HG03103 (cell line): ENCODE results near the gene RARB.

Experiments used
- ATAC-seq: cut with Tn5 transposase; IDR thresholded peaks from one replicate; pipeline ENCODE4 v1.9.1; 2021; ENCODE audit warnings: low read depth; ENCODE audit not compliant: unreplicated experiment

RARB gene

DNA sequence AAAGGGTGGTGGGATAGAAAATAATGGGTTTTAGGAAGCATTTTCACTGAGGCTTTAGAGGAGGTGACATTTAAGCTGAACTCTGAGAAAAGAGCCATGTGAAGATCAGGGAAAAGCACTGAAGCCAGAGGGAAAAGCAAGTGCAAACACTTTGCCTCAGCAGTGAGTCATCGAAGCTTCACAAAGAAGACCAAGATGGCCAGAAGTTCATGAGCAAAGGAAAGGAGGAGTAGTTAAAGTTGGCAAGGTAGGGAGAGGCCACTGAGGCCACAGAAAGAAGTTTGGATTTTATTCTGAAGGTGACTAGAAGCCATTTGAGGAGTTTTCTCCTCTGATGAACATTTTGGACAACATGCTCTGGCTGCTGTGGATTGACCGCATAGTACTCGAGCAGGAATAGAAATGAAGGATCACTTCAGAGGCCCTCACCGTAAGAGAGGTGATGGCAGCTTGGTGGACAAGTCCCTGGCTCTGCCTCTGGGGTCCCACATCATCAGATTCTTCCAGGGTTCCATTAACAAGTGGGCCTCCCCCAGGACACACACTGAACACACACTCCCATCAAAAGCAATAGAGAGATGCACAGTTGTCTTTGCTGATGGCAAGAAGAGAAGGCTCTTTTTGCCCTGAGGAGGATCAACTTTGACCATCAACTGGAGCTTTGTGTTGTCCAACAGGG is 161.2 kb downstream of the RARB start:
- ATAC-seq, result no peak

DNA sequence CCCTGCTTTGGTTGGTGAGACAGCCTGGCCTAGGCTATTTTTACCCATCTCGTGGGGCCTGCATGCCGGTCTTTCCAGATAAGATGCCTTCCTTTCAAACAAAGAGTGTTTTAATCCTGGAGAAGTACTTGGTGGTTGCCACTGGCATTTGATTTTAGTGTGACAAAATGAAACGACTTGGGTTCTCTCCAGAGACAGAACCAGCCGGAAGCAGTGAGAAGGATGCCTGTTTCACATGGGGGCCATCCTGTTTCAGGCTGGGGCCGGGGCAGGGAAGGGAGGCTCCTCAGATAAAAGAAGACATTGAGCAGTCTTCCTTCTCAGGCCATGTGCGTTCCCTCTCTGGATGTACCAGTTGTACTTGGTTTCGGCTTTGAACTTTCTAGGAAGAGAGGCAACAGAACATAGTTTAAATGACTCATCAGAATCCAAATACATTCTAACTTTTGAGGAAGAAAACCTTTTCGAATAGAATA is 161.8 kb downstream of the RARB start:
- ATAC-seq, result no peak

DNA sequence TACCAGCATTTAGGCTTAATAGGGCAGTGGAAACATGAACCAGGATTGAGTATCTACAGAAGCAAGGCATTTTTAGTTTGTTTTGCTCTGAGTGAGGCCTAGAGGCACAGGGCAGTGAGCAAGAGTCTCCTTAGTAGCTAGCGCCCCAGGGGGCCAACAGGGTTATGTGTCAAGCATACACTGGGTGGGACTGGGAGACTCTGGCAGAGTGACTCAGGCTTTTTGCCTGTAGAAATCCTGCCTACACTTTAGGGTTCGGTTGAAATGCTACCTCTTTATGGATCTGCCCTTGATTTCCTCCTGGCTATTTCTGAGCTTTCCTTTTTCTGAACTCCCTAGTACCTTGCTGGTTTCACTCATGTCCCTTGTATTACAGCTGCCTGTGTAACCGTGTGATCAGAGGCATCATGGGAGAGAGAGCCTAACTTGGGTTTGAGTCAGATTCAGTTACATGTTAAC is 164.5 kb downstream of the RARB start:
- ATAC-seq, result no peak

DNA sequence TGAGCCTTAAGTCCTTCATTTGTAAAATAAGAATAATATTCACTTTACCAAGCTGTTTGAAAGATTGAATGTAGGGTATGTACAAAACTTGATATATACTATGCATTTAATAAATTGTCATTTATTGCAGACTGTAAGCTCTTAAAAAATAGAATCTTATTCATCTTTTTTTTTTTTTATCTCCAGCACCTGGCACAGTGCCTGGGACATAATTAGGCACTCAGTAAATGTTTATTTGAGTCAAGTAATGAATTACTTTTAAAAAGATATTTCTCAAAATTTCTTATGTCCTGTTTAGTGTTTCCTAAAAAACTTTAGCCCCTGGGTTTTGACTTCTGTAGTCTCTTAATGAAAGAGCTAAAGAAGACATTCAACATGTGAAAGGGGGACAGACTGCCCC is 164.9 kb downstream of the RARB start:
- no peak for ATAC-seq

DNA sequence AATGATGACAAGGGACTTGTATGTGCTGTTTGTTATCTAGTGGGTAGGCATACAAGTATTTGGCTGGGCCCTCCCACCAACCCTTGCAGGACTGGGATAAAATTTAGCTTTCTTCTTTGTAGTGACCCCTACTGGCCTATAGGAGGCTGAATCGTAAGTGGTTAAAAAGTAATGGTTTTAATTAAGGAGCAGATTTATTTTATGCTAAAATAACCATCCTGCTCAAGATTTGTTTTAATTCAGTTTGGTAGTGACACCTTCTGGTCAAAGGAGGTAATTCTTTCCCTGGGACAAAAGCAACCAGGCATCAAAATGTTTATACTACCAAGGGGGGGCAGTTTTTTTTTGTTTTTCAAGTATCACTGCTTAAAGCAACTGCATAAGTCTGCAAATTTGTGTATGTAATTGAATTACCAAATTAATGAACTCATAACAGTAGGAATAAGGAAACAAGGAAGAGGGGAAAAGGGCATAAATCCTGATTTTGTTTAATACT is 166.0 kb downstream of the RARB start:
- peak; percentile 37 for ATAC-seq

DNA sequence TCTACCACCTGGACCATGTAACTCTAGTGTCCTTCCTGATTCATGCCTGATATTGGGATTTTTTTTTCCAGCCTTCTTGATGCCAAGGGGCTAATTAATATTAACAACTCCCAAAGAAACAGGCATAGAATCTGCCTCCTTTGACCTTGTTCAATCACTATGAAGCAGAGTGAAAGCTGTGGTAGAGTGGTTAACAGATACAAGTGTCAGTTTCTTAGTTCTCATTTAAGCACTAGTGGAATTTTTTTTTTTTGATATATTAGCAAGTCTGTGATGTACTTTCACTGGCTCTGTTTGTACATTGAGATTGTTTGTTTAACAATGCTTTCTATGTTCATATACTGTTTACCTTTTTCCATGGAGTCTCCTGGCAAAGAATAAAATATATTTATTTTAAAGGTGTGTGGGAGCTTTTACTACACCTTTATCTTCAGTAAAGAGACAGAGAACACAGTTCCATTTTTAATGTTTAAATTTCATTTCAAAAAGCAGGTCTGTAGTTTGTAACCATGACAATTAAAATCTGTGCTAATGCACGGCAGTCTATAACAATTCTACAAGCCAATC is 169.6 kb downstream of the RARB start:
- ATAC-seq, result no peak

DNA sequence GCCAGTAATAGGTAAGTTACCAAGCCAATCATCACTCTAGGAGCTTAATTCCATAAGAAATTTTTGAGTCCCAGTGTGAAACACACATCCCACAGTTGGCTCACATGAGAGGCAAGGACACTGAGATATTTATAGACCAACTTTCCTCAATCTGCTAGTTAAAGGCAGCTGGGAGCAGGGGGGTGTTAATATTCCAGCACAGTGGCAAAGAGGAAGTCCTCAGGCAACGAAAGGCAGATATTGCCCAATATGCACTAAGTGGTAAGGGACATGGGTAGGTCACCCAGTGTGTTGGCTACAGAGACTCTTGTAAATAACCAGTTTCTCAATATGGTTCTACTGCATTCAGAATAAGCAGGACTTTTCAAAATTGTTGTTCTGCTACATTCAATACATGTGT is 175.6 kb downstream of the RARB start:
- ATAC-seq, result no peak

DNA sequence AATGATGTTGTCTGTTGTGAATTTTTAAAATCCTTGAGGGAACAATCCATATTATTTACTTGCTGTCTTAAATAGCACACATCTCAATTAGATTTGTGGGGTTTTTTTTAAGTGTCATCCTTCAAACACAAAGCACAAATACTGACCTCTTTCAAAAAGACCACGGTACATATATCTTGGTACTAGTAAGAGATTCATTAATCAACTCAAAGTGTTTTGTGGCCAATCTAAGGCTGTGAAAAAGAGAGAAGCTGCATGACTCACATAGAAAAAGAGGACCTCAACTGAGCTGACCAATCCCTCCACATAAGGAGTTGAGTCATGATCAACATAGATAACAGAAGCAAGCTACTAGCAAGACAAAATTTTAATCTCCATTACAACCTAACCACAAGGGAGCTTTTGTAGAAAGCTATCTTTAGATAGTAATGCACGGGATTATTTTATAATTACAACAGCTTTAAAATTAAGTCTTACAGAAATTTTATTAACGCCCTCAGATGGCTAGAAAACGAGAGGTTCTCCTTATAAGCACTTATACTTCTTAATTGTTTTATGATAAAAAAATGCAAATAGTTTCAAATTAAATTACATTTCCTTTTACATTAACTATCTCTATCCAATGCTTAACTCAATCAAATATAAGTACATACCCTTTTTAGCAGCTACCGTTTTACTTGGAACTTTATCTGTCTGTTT is 176.2 kb downstream of the RARB start:
- no peak for ATAC-seq

DNA sequence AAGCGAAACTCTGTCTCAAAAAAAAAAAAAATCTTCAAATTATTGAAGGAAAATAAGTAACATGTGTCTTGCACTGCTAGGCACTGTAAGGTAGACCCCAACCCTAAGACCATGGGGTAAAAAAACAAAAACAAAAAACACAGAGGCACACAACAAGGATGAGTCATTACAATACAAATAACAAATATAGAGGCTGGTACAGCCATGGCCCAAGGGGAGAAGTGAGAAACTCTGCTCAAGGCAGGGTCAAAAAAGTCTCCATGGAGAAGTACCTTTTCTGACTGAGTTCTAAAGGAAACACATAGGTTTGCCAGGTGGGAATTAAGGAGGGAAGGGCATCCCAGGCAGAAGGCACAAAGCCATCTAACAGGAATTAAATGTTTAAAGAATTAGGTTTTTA is 182.1 kb downstream of the RARB start:
- ATAC-seq, result no peak

DNA sequence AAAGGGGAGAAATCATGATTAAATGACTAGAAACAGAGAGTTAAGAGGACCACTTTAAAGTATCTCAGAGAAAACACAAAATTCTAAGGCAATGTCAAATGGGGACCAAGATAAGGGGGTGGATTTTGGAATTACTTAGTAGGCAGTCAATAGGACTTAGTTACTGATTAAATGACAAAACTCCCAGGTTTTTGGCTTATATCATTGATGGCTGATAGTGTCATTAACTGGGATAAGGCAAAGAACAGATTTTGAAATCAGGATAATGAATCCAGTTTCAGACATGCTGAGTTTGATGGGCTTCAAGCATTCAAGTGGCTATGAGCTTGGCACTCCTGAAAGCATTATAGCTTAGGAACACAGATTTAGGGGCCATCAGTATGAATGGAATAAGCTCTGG is 182.7 kb downstream of the RARB start:
- no peak for ATAC-seq

DNA sequence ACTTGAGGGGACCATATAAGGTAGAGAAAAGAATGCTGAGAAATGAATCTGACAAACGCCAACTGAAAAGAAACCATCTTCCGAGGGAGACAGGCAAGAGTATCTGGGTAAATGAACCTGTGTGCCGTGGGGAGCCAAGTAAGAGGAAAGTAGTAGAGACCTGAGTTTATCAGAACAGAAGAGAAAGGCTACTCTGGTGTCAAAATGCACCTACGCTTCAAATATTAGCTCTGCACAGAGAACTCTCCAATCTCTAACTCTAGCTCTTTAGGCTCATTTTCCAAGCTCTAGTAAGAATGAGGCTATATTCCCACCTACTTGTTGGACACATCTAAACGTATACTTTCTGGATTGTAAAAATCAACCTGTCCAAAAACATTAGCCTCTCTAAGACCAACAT is 183.1 kb downstream of the RARB start:
- no peak for ATAC-seq

DNA sequence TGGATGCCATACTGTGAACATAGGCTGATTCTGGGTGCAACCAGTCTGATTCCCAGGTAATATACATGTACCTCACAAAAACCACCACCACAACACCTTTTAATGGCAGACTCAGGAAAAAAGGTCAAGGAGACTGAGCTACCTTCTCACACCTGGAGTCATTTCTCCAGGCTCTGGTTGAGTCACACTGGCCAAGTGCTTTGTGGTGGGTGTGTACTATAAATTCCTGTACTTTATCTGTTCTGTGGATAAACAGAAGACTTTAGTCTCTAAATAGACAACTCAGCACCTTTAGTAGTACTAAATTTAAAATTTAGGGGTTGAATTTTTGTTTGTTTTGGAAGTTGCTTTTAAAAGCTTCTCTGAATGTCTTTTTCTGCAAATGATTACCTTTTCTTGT is 190.0 kb downstream of the RARB start:
- no peak for ATAC-seq

DNA sequence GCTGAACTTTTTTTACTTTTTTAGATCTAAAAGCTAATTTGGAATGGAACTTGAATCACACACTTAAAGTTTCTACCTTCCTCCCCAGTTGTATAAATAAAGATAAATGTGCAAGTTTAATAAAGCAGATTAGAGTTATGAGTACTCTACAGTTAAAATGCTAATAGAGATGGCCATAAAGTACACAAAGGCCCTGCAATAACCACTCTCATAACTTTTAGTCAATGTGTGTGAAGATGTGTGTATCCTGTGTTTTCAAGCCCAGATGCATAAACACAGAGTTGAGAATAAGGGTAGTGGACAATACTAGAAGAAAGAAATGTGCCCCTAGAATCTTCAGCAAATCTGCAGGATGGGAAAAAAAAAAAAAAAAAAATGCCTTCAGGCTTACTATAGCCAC is 191.3 kb downstream of the RARB start:
- ATAC-seq, result no peak

DNA sequence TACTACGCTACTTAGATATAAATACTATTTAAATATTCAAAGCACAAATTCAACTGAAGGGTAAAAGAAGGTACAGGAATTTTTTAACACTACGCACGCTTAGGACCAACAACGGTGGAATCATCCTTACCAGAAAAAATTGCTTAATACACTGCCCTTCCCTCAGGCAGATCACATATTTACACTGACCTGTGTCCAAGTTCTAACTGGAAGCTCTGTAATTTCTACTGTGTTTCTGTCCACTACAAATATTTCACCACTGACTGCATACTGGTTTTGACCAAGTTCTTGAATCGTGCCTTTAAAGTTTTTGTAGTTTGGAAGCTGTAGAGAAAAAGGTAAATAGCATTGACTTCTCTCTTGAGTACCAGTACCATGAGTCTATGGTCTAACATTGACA is 192.4 kb downstream of the RARB start:
- no peak for ATAC-seq

DNA sequence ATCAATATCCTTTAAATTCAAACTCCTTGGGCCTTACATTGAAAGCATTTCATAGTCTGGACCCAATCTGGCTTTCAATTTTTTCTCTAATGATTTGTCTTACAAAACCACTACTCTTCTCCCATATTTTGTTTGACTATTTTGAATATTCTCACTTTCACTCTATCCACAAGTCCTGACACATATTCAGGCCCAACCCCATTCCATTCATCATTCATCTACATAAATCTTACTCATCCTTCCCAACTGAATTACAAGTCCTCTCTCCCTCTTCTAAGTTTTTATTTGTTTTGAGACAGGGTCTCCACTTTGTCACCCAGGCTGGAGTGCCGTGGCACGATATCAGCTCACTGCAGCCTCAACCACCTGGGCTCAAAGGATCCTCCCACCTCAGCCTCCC is 193.0 kb downstream of the RARB start:
- no peak for ATAC-seq

DNA sequence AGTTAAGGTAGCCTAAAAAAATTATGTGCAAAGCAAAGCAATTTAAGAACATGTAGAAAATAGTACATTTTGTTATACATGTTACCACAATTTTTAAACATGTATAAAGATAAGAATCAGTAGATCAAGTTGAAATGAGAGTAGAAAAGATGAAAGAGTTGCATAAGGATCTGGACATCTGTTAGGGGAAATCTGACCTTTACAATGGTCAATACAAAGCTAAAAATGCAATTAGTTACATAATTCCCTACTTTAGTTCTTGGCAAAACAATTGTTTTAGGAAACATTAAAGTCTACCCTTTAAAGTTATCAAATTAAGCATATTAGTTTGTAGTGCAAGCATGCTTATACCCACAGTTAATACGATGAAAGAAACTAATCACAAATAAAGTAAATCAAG is 203.9 kb downstream of the RARB start:
- no peak for ATAC-seq

DNA sequence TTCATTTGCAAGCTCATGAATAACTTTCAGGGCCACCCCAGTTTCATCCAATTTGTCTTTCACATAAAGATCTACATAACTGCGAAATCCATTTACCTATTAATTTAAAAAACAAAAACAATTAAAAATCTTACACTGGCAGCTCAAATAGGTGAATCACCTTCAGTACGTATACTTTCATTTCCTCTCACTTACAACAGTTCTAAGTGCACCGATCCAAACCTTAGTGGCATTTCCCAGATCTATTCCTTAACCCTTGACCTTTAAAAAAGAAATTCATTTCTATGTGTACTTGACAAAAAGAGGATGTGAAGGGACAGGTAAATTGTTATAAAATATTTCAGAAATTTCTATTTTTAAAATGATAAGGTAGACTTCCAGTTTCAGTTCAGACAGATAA is 205.9 kb downstream of the RARB start:
- ATAC-seq, result no peak

DNA sequence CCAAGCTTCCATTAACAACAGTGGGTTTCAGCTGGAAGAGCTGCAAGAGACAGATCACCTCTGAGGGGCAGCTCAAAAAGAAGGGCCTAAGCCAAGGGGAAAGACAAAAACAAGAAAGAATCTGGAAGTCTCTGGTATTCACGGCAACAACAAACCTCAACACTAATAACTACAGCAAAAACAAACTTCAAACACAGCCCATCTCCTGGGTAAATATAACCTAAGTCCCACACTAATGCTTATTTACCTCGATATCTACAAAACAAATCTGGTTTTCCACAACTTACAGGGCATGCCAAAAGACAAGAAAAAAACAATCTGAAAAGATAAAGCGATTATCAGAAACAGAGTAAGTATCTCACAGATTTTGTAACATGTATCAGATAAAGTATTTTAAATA is 207.0 kb downstream of the RARB start:
- no peak for ATAC-seq
